ENCODE results near the gene XDH.

DNA sequence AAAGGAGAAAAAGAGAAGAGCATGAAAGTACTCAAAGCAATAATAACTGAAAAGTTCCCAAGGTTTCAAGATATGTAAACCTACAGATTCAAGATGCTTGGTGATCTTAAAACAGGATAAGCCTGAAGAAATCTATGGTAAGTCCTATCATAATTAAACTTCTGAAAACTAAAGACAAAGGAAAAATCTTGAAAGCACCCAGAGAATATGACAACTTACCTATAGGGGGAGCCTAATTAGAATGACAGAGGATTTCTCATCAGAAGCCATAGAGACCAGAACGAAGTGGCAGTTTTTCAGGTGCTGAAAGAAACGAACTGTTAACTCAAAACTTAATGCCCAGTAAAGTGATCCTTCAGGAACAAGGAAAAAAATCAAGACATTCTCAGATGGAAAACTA, 59.7 kb downstream of the XDH start:
- TF ChIP-seq, protein P1, sequence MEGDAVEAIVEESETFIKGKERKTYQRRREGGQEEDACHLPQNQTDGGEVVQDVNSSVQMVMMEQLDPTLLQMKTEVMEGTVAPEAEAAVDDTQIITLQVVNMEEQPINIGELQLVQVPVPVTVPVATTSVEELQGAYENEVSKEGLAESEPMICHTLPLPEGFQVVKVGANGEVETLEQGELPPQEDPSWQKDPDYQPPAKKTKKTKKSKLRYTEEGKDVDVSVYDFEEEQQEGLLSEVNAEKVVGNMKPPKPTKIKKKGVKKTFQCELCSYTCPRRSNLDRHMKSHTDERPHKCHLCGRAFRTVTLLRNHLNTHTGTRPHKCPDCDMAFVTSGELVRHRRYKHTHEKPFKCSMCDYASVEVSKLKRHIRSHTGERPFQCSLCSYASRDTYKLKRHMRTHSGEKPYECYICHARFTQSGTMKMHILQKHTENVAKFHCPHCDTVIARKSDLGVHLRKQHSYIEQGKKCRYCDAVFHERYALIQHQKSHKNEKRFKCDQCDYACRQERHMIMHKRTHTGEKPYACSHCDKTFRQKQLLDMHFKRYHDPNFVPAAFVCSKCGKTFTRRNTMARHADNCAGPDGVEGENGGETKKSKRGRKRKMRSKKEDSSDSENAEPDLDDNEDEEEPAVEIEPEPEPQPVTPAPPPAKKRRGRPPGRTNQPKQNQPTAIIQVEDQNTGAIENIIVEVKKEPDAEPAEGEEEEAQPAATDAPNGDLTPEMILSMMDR (IDR thresholded peaks at IDR 0.05): no peak
- TF ChIP-seq POLR2A (IDR thresholded peaks at IDR 0.05): no peak
